ENCODE results near the gene UVRAG. TPM values are rescaled to one million over a fixed set of nuclear protein-coding genes. Genes with fewer than 3 reads are reported as not detected.

The UVRAG gene
- total and polyA plus RNA-seq, 9 donors: 10.1 to 26.7 (median 19.2) TPM

GRCh38 chr11:75826461-75827230 is 11.6 kb downstream of the UVRAG start:
- 7 to 15% (median 12%) methylated on average over 4 of the region's 4 CpGs for WGBS, 3 donors
- Histone ChIP-seq H3K27me3 (no peaks in the 10 kb centered on the region), H3K4me1 (ENCODE audit: insufficient read depth) (peaks cover 11% of the 10 kb centered on the region), H3K27ac (no peak overlapping the region), H3K4me3 (no peak overlapping the region), H3K36me3 (no peaks in the 10 kb centered on the region), H3K9me3 (no peaks in the 10 kb centered on the region)
- intact Hi-C loops (cut with DNase I): no loop called here
- DNase-seq: no peak
- TF ChIP-seq POLR2A (IDR thresholded peaks at IDR 0.05) (no peak), EP300 (IDR thresholded peaks at IDR 0.05) (no peak), CTCF (IDR thresholded peaks at IDR 0.05) (no peak)

DNA sequence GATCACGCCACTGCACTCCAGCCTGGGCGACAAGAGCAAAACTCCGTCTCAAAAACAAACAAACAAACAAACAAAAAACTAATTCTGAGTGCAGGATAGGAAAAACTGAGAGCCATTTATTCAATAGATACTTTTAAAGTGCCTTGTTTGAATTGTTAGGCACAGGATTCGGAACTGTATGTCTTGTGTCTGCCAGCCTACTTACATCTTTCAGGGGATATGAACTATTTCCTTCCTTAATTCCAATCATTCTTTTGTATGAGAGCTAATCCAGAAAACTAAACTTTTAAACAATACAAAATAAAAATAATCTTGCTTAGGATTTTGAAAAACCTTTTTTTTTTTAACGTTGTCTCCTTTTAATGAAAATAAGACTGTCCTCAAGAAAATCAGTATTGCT is 12.6 kb downstream of the UVRAG start:
- Histone ChIP-seq H3K9me3 (no peaks in the 10 kb centered on the region), H3K4me3 (no peak overlapping the region), H3K27ac (no peak overlapping the region), H3K27me3 (no peaks in the 10 kb centered on the region), H3K4me1 (ENCODE audit: insufficient read depth) (peaks cover 13% of the 10 kb centered on the region), H3K36me3 (no peaks in the 10 kb centered on the region)
- intact Hi-C loops (cut with DNase I): no loop called here
- no peak for DNase-seq
- 45 to 57% (median 49%) methylated on average over 5 of the region's 5 CpGs for WGBS, 3 donors
- no peak for TF ChIP-seq CTCF (IDR thresholded peaks at IDR 0.05)
- no peak for TF ChIP-seq EP300 (IDR thresholded peaks at IDR 0.05)
- no peak for TF ChIP-seq POLR2A (IDR thresholded peaks at IDR 0.05)

GRCh38 chr11:75831915-75832502 is 17.0 kb downstream of the UVRAG start:
- intact Hi-C loops (cut with DNase I): no loop called here
- no peaks in the 10 kb centered on the region for H3K36me3 ChIP-seq
- TF ChIP-seq EP300 (IDR thresholded peaks at IDR 0.05) (no peak), POLR2A (IDR thresholded peaks at IDR 0.05) (no peak), CTCF (IDR thresholded peaks at IDR 0.05) (no peak)

GRCh38 chr11:75834728-75835127 is 19.7 kb downstream of the UVRAG start:
- no peaks in the 10 kb centered on the region for H3K27me3 ChIP-seq
- WGBS, 3 donors: 92 to 99% (median 96%) methylated on average over 3 of the region's 3 CpGs
- H3K36me3 ChIP-seq: no peaks in the 10 kb centered on the region
- intact Hi-C loops (cut with DNase I): no loop called here
- TF ChIP-seq POLR2A (IDR thresholded peaks at IDR 0.05) (no peak), EP300 (IDR thresholded peaks at IDR 0.05) (no peak), CTCF (IDR thresholded peaks at IDR 0.05) (no peak)
- no peak overlapping the region for H3K4me3 ChIP-seq
- no peaks in the 10 kb centered on the region for H3K9me3 ChIP-seq
- peaks cover 8% of the 10 kb centered on the region for H3K4me1 ChIP-seq (ENCODE audit: insufficient read depth)
- H3K27ac ChIP-seq: no peak overlapping the region
- DNase-seq: no peak

More at GRCh38 chr11:75831915-75832502, 17.0 kb downstream of the UVRAG start:
- Histone ChIP-seq H3K27ac (no peak overlapping the region), H3K4me1 (ENCODE audit: insufficient read depth) (peaks cover 9% of the 10 kb centered on the region), H3K4me3 (no peak overlapping the region), H3K9me3 (no peaks in the 10 kb centered on the region), H3K27me3 (no peaks in the 10 kb centered on the region)
- whole genome bisulfite sequencing, 3 donors: 27 to 40% (median 34%) methylated on average over 6 of the region's 6 CpGs
- DNase-seq: no peak

All from ovary (tissue), 9 donors.